ENCODE results near the gene PLD5.

Gene PLD5

GRCh38 chr1:242033447-242033846 lies 491.1 kb downstream of the PLD5 start:
- no peak for DNase-seq
